Spleen (tissue), 7 donors: ENCODE results near the gene SPRED1.

ENCODE experiments used
- CTCF ChIP-seq, 11 experiments: fragments of 200-600 bp in 7 of 11; fragments of 450-650 bp in 4 of 11; sonication (generic) in 4 of 11; IDR thresholded peaks in 8 of 11; conservative IDR thresholded peaks in 3 of 11; 1 replicate in 7 of 11; 2 replicates in 4 of 11; pipeline versions ENCODE4 v1.4.0 to v1.8.0; 2016 to 2021; ENCODE audit warnings: antibody characterized with exemption in 11 of 11, inconsistent platforms in 4 of 11, mild to moderate bottlenecking in 1 of 11
- POLR2A ChIP-seq, 3 donors: fragments of 450-650 bp; IDR thresholded peaks; one replicate each; pipeline ENCODE4 v1.5.1; 2017; ENCODE audit warnings: antibody characterized with exemption in 3 of 3, mild to moderate bottlenecking in 1 of 3
- donor health status: DM: no; HTN: no; CAD: no; lungs with moderate emphysema.
- donor health status: DM: no; HTN: no; CAD: no.
- donor health status: DM: no; HTN: no; CAD: no.

GRCh38 chr15:38275959-38276358, 23.3 kb downstream of the SPRED1 start:
- TF ChIP-seq CTCF (IDR thresholded peaks at IDR 0.05 in 8 of 11, conservative IDR thresholded peaks at IDR 0.05 in 3 of 11) (no peak), POLR2A (IDR thresholded peaks at IDR 0.05) (no peak)
